Smooth muscle cell (in vitro differentiated cells): ENCODE measurements around the gene KPNA6. TPM values are rescaled to one million over a fixed set of nuclear protein-coding genes. Genes with fewer than 3 reads are reported as not detected.

Experiments used
- DNase-seq: peaks from one replicate; lab custom pipeline; 2025; ENCODE audit not compliant: unreplicated experiment; lab: John Stamatoyannopoulos, UW
- H2AFZ ChIP-seq: fragments of 200-600 bp; sonication (generic); 2 replicates; pipeline ENCODE4 v1.6.0; 2016; ENCODE audit warnings: antibody characterized with exemption, low read depth, mild to moderate bottlenecking
- H3F3A ChIP-seq: fragments of 200-600 bp; sonication (generic); 2 replicates; pipeline ENCODE4 v1.6.0; 2017; ENCODE audit warnings: antibody characterized with exemption, low read depth
- H3K27ac ChIP-seq: fragments of 200-600 bp; sonication (generic); 2 replicates; pipeline ENCODE4 v1.5.1; 2016; ENCODE audit warnings: low read depth, mild to moderate bottlenecking
- H3K27me3 ChIP-seq: fragments of 200-600 bp; sonication (generic); 2 replicates; pipeline ENCODE4 v1.6.1; 2016; ENCODE audit warnings: low read depth, mild to moderate bottlenecking
- H3K36me3 ChIP-seq: fragments of 200-600 bp; sonication (generic); 2 replicates; pipeline ENCODE4 v1.5.1; 2016; ENCODE audit warnings: low read depth
- H3K4me1 ChIP-seq: fragments of 200-600 bp; sonication (generic); 2 replicates; pipeline ENCODE4 v1.5.1; 2016; ENCODE audit warnings: low read depth
- H3K4me2 ChIP-seq: fragments of 200-600 bp; sonication (generic); 2 replicates; pipeline ENCODE4 v1.6.0; 2016; ENCODE audit warnings: mild to moderate bottlenecking
- H3K4me3 ChIP-seq: fragments of 200-600 bp; sonication (generic); 2 replicates; pipeline ENCODE4 v1.5.1; 2016; ENCODE audit warnings: mild to moderate bottlenecking
- H3K79me2 ChIP-seq: fragments of 200-600 bp; sonication (generic); 2 replicates; pipeline ENCODE4 v1.6.0; 2016; ENCODE audit warnings: low read depth, mild to moderate bottlenecking
- H3K9ac ChIP-seq: fragments of 200-600 bp; sonication (generic); 2 replicates; pipeline ENCODE4 v1.6.0; 2016; ENCODE audit warnings: low read depth
- H3K9me3 ChIP-seq: fragments of 200-600 bp; sonication (generic); replicated peaks from 2 replicates; pipeline ENCODE4 v1.5.1; 2016; ENCODE audit warnings: low read depth
- H4K20me1 ChIP-seq: fragments of 200-600 bp; sonication (generic); 2 replicates; pipeline ENCODE4 v1.6.0; 2016; ENCODE audit warnings: low read depth
- CTCF ChIP-seq: fragments of 200-600 bp; sonication (generic); IDR thresholded peaks from 2 replicates; pipeline ENCODE4 v1.5.1; 2017; ENCODE audit warnings: borderline replicate concordance, mild to moderate bottlenecking, antibody characterized with exemption; ENCODE audit not compliant: insufficient read depth, poor library complexity, severe bottlenecking
- WGBS: methylation state at CpG from one replicate; pipeline ENCODE4 v1.1.7; 2016; ENCODE audit warnings: low lambda C conversion rate; 5-methylcytosine and 5-hydroxymethylcytosine counted together
- polyA plus RNA-seq: library from polyadenylated mRNA; unstranded; fragments of >200 nt; fragmentation: Nextera tagmentation; extraction: Ambion mirVana; gene quantifications from 2 replicates; pipeline ENCODE4 v1.2.1, GENCODE V29; 2016
- total RNA-seq: library from RNA; depleted of rRNA; stranded (reverse); fragments of >200 nt; gene quantifications from 2 replicates; pipeline ENCODE4 v1.2.3, GENCODE V29; 2014

The KPNA6 gene
- total and polyA plus RNA-seq, 2 experiments from 2014 or later: 29.1 to 35.8 TPM

- no peaks in the 10 kb centered on the region for H3K4me1 ChIP-seq
- H3K9me3 ChIP-seq: no peaks in the 10 kb centered on the region
- H3K4me2 ChIP-seq: no peak overlapping the region
- H3K79me2 ChIP-seq: peaks cover 14% of the 10 kb centered on the region
- no peaks in the 10 kb centered on the region for H3K27me3 ChIP-seq
- no peak overlapping the region for H2AFZ ChIP-seq
- no peak overlapping the region for H3K9ac ChIP-seq
- H3K27ac ChIP-seq: no peak overlapping the region
- H3F3A ChIP-seq: no peaks in the 10 kb centered on the region
- no peak overlapping the region for H3K4me3 ChIP-seq
- DNase-seq: no peak
- 86% methylated on average over 10 of the region's 10 CpGs for WGBS
- peak; percentile 73 for TF ChIP-seq CTCF
- H3K36me3 ChIP-seq: no peaks in the 10 kb centered on the region
- no peaks in the 10 kb centered on the region for H4K20me1 ChIP-seq
Observed at GRCh38 chr1:32215629-32216480, 108.0 kb downstream of the KPNA6 start.

DNA sequence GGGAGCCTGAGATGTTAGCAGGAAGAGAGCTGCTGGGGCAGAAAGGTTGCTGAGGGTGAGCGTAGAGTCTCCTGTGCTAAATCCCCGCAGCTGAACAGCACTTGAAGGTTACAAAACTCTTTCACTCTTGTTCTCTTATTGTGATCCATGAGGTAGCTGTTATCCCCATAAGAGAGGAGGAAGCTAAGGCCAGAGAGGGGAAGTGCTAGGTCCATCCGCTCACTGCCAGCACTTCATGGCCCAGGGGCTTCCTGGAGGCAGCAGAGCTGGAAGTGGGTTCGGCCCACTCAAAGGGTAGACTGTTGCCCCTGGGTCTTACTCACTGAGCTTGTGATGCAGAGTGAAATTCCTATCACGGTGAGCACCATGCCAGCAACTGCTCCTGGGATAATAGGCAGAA lies 108.7 kb downstream of the KPNA6 start:
- WGBS: 100% methylated on average over 5 of the region's 5 CpGs
- H3K9ac ChIP-seq: no peak overlapping the region
- H3K79me2 ChIP-seq: peaks cover 21% of the 10 kb centered on the region
- no peaks in the 10 kb centered on the region for H3K36me3 ChIP-seq
- no peaks in the 10 kb centered on the region for H3F3A ChIP-seq
- no peak overlapping the region for H3K27ac ChIP-seq
- no peak overlapping the region for H2AFZ ChIP-seq
- peaks cover 6% of the 10 kb centered on the region for H3K4me1 ChIP-seq
- H3K4me2 ChIP-seq: no peak overlapping the region
- no peaks in the 10 kb centered on the region for H3K27me3 ChIP-seq
- no peaks in the 10 kb centered on the region for H3K9me3 ChIP-seq
- no peaks in the 10 kb centered on the region for H4K20me1 ChIP-seq
- H3K4me3 ChIP-seq: no peak overlapping the region
- no peak for DNase-seq
- TF ChIP-seq CTCF: no peak

GRCh38 chr1:32219022-32219421 lies 111.2 kb downstream of the KPNA6 start:
- DNase-seq: no peak
- H3K4me3 ChIP-seq: no peak overlapping the region
- H3K9me3 ChIP-seq: no peaks in the 10 kb centered on the region
- no peaks in the 10 kb centered on the region for H4K20me1 ChIP-seq
- no peak overlapping the region for H3K4me2 ChIP-seq
- no peak overlapping the region for H2AFZ ChIP-seq
- no peak overlapping the region for H3K27ac ChIP-seq
- TF ChIP-seq CTCF: no peak
- no peaks in the 10 kb centered on the region for H3K27me3 ChIP-seq
- H3K9ac ChIP-seq: no peak overlapping the region
- 88% methylated on average over 7 of the region's 7 CpGs for WGBS
- peaks cover 45% of the 10 kb centered on the region for H3K79me2 ChIP-seq
- no peaks in the 10 kb centered on the region for H3F3A ChIP-seq
- H3K4me1 ChIP-seq: peaks cover 15% of the 10 kb centered on the region
- H3K36me3 ChIP-seq: no peaks in the 10 kb centered on the region
